ENCODE measurements around the gene NOP56.
A peak's percentile ranks its signal among the peaks of the same experiment; 100 is the strongest.

The NOP56 gene

GRCh38 chr20:2651772-2652723, at the start of gene NOP56:
NOP56 (plus strand) TSS chr20:2652632; CDS start chr20:2652661, 29 bp downstream.
- peaks cover 9% of the 10 kb centered on the region; the same call in 1 of the 2 replicates for H3K4me1 ChIP-seq (ENCODE audit: insufficient read depth, low read length)
- no peaks in the 10 kb centered on the region for H3K27me3 ChIP-seq (ENCODE audit: insufficient read depth, low read length)
- no peaks in the 10 kb centered on the region for H3K9me3 ChIP-seq (ENCODE audit: insufficient read depth, low read depth, low read length)
- peak within 1 kb of the TSS; percentile 98 for H3K9ac ChIP-seq (ENCODE audit: low read depth, low read length)
- peak within 1 kb of the TSS; percentile 58 for H3K27ac ChIP-seq (ENCODE audit: low read length)
- H3K36me3 ChIP-seq (ENCODE audit: insufficient read depth, low read depth, low read length): peaks cover 42% of the 10 kb centered on the region
- H3K4me3 ChIP-seq (ENCODE audit: low read length): peak within 1 kb of the TSS; percentile 97

GRCh38 chr20:2602746-2603145, 49.7 kb upstream of the NOP56 start:
- Histone ChIP-seq H3K36me3 (ENCODE audit: insufficient read depth, low read depth, low read length) (no peaks in the 10 kb centered on the region), H3K9ac (ENCODE audit: low read depth, low read length) (no peak overlapping the region), H3K4me1 (ENCODE audit: insufficient read depth, low read length) (no peaks in the 10 kb centered on the region), H3K27ac (ENCODE audit: low read length) (no peak overlapping the region), H3K4me3 (ENCODE audit: low read length) (no peak overlapping the region), H3K9me3 (ENCODE audit: insufficient read depth, low read depth, low read length) (peaks cover 21% of the 10 kb centered on the region), H3K27me3 (ENCODE audit: insufficient read depth, low read length) (no peaks in the 10 kb centered on the region)

- H3K4me3 ChIP-seq (ENCODE audit: low read length): no peak overlapping the region
- H3K36me3 ChIP-seq (ENCODE audit: insufficient read depth, low read depth, low read length): no peaks in the 10 kb centered on the region
- no peak overlapping the region for H3K9ac ChIP-seq (ENCODE audit: low read depth, low read length)
- no peaks in the 10 kb centered on the region for H3K27me3 ChIP-seq (ENCODE audit: insufficient read depth, low read length)
- H3K9me3 ChIP-seq (ENCODE audit: insufficient read depth, low read depth, low read length): peaks cover 21% of the 10 kb centered on the region
- H3K27ac ChIP-seq (ENCODE audit: low read length): no peak overlapping the region
- no peaks in the 10 kb centered on the region for H3K4me1 ChIP-seq (ENCODE audit: insufficient read depth, low read length)
These were observed 48.5 kb upstream of the NOP56 start for GRCh38 chr20:2603816-2604505.

GRCh38 chr20:2604506-2604835, 48.0 kb upstream of the NOP56 start:
- no peaks in the 10 kb centered on the region for H3K4me1 ChIP-seq (ENCODE audit: insufficient read depth, low read length)

GRCh38 chr20:2606507-2607006, 45.9 kb upstream of the NOP56 start:
- Histone ChIP-seq H3K27ac (ENCODE audit: low read length) (no peak overlapping the region), H3K27me3 (ENCODE audit: insufficient read depth, low read length) (no peaks in the 10 kb centered on the region), H3K9ac (ENCODE audit: low read depth, low read length) (no peak overlapping the region), H3K4me1 (ENCODE audit: insufficient read depth, low read length) (no peaks in the 10 kb centered on the region), H3K4me3 (ENCODE audit: low read length) (no peak overlapping the region), H3K9me3 (ENCODE audit: insufficient read depth, low read depth, low read length) (peaks cover 21% of the 10 kb centered on the region), H3K36me3 (ENCODE audit: insufficient read depth, low read depth, low read length) (no peaks in the 10 kb centered on the region)

More at GRCh38 chr20:2604506-2604835, 48.0 kb upstream of the NOP56 start:
- H3K9me3 ChIP-seq (ENCODE audit: insufficient read depth, low read depth, low read length): peaks cover 21% of the 10 kb centered on the region
- H3K27me3 ChIP-seq (ENCODE audit: insufficient read depth, low read length): no peaks in the 10 kb centered on the region
- H3K4me3 ChIP-seq (ENCODE audit: low read length): no peak overlapping the region
- H3K27ac ChIP-seq (ENCODE audit: low read length): no peak overlapping the region
- H3K9ac ChIP-seq (ENCODE audit: low read depth, low read length): no peak overlapping the region
- no peaks in the 10 kb centered on the region for H3K36me3 ChIP-seq (ENCODE audit: insufficient read depth, low read depth, low read length)

DNA sequence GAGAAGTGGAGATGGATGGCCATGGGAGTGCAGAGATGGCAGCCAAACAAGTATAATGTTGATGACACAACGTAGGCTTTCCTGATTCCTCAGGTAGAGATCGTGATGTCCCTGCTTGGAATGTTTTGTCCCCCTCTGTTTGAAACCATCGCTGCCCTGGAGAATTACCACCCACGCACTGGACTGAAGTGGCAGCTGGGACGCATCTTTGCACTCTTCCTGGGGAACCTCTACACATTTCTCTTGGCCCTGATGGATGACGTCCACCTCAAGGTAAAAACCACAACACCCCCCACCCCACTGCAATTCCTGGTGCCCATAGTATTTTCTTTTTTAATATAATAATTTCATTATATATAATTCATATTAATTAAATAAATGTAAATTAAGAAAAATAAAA, 42.1 kb upstream of the NOP56 start:
- H3K9me3 ChIP-seq (ENCODE audit: insufficient read depth, low read depth, low read length): peaks cover 21% of the 10 kb centered on the region
- no peaks in the 10 kb centered on the region for H3K36me3 ChIP-seq (ENCODE audit: insufficient read depth, low read depth, low read length)
- H3K27me3 ChIP-seq (ENCODE audit: insufficient read depth, low read length): no peaks in the 10 kb centered on the region
- H3K9ac ChIP-seq (ENCODE audit: low read depth, low read length): no peak overlapping the region
- H3K27ac ChIP-seq (ENCODE audit: low read length): no peak overlapping the region
- no peaks in the 10 kb centered on the region for H3K4me1 ChIP-seq (ENCODE audit: insufficient read depth, low read length)
- no peak overlapping the region for H3K4me3 ChIP-seq (ENCODE audit: low read length)

GRCh38 chr20:2610941-2611720, 41.3 kb upstream of the NOP56 start:
- Histone ChIP-seq H3K4me1 (ENCODE audit: insufficient read depth, low read length) (no peaks in the 10 kb centered on the region), H3K9ac (ENCODE audit: low read depth, low read length) (no peak overlapping the region), H3K27ac (ENCODE audit: low read length) (no peak overlapping the region), H3K9me3 (ENCODE audit: insufficient read depth, low read depth, low read length) (peaks cover 14% of the 10 kb centered on the region), H3K36me3 (ENCODE audit: insufficient read depth, low read depth, low read length) (no peaks in the 10 kb centered on the region), H3K27me3 (ENCODE audit: insufficient read depth, low read length) (no peaks in the 10 kb centered on the region), H3K4me3 (ENCODE audit: low read length) (no peak overlapping the region)

- H3K9me3 ChIP-seq (ENCODE audit: insufficient read depth, low read depth, low read length): peaks cover 6% of the 10 kb centered on the region
- H3K9ac ChIP-seq (ENCODE audit: low read depth, low read length): no peak overlapping the region
- no peaks in the 10 kb centered on the region for H3K4me1 ChIP-seq (ENCODE audit: insufficient read depth, low read length)
- no peaks in the 10 kb centered on the region for H3K27me3 ChIP-seq (ENCODE audit: insufficient read depth, low read length)
- no peaks in the 10 kb centered on the region for H3K36me3 ChIP-seq (ENCODE audit: insufficient read depth, low read depth, low read length)
- no peak overlapping the region for H3K4me3 ChIP-seq (ENCODE audit: low read length)
- no peak overlapping the region for H3K27ac ChIP-seq (ENCODE audit: low read length)
These were observed 40.4 kb upstream of the NOP56 start for GRCh38 chr20:2612073-2612472.

- no peaks in the 10 kb centered on the region for H3K4me1 ChIP-seq (ENCODE audit: insufficient read depth, low read length)
- H3K4me3 ChIP-seq (ENCODE audit: low read length): no peak overlapping the region
- no peak overlapping the region for H3K27ac ChIP-seq (ENCODE audit: low read length)
- H3K36me3 ChIP-seq (ENCODE audit: insufficient read depth, low read depth, low read length): no peaks in the 10 kb centered on the region
- peaks cover 6% of the 10 kb centered on the region for H3K27me3 ChIP-seq (ENCODE audit: insufficient read depth, low read length)
- no peaks in the 10 kb centered on the region for H3K9me3 ChIP-seq (ENCODE audit: insufficient read depth, low read depth, low read length)
- H3K9ac ChIP-seq (ENCODE audit: low read depth, low read length): no peak overlapping the region
These were observed 35.8 kb upstream of the NOP56 start for GRCh38 chr20:2616634-2617033.

GRCh38 chr20:2617099-2617714, 35.2 kb upstream of the NOP56 start:
- H3K9ac ChIP-seq (ENCODE audit: low read depth, low read length): no peak overlapping the region
- no peak overlapping the region for H3K27ac ChIP-seq (ENCODE audit: low read length)
- no peak overlapping the region for H3K4me3 ChIP-seq (ENCODE audit: low read length)
- H3K27me3 ChIP-seq (ENCODE audit: insufficient read depth, low read length): peaks cover 6% of the 10 kb centered on the region
- no peaks in the 10 kb centered on the region for H3K36me3 ChIP-seq (ENCODE audit: insufficient read depth, low read depth, low read length)
- H3K4me1 ChIP-seq (ENCODE audit: insufficient read depth, low read length): no peaks in the 10 kb centered on the region
- H3K9me3 ChIP-seq (ENCODE audit: insufficient read depth, low read depth, low read length): no peaks in the 10 kb centered on the region

GRCh38 chr20:2618815-2619214, 33.6 kb upstream of the NOP56 start:
- no peaks in the 10 kb centered on the region for H3K9me3 ChIP-seq (ENCODE audit: insufficient read depth, low read depth, low read length)
- H3K9ac ChIP-seq (ENCODE audit: low read depth, low read length): no peak overlapping the region
- peaks cover 6% of the 10 kb centered on the region for H3K27me3 ChIP-seq (ENCODE audit: insufficient read depth, low read length)
- H3K36me3 ChIP-seq (ENCODE audit: insufficient read depth, low read depth, low read length): no peaks in the 10 kb centered on the region
- H3K4me1 ChIP-seq (ENCODE audit: insufficient read depth, low read length): no peaks in the 10 kb centered on the region
- H3K4me3 ChIP-seq (ENCODE audit: low read length): no peak overlapping the region
- H3K27ac ChIP-seq (ENCODE audit: low read length): no peak overlapping the region
